Measurements from ENCODE around the gene TUT7. TPM values are rescaled to one million over a fixed set of nuclear protein-coding genes. Genes with fewer than 3 reads are reported as not detected.

Gene TUT7
- total and polyA plus RNA-seq, 12 donors = 12.7 to 51.7 (median 28.7) TPM

DNA sequence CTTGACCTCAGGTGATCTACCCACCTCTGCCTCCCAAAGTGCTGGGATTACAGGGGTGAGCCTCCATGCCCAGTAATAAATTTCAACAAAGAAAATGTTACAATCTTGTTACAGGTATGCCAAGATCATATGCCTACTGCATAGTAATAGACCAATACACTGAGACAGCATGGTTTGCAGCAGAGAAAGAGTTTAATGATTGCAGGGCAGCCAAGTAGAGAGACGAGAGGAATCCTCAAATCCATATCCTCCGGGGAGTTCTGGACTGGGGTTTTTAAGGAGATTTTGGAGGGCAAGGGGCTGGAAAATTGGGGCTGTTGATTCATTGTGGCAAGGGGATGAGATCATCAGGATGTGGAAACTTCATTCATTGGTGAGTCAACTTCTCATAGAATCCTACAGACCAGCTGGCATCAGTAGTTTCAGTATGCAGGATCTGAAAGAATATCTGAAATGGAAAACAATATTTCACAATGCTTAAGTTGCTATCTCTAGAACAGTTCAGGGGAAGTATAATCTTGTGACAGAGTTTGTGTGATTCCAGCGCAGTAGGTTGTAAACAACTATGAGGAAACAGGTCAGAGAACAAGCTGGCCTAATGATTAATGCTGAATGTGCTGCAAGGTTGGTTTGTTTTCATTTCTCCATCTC, 14.8 kb upstream of the TUT7 start:
- 67 to 86% (median 79%) methylated on average over 3 of the region's 3 CpGs for WGBS, 4 donors
- Histone ChIP-seq H3K4me1 (replicated peaks in 1 of 2) (no peaks in the 10 kb centered on the region), H3K9me3 (replicated peaks in 1 of 3) (peaks cover 0 to 6% (median 0%) of the 10 kb centered on the region in 3 donors), H3K27ac (peak overlapping the region in 2 of 5 donors; percentile 38 to 69), H3K27me3 (no peaks in the 10 kb centered on the region), H3K4me3 (no peak overlapping the region), H3K36me3 (replicated peaks in 1 of 2) (no peaks in the 10 kb centered on the region)
- peak in 1 of 7 donors; percentile 17 for DNase-seq
- no peak for TF ChIP-seq POLR2A (IDR thresholded peaks at IDR 0.05)
- TF ChIP-seq, protein P1, sequence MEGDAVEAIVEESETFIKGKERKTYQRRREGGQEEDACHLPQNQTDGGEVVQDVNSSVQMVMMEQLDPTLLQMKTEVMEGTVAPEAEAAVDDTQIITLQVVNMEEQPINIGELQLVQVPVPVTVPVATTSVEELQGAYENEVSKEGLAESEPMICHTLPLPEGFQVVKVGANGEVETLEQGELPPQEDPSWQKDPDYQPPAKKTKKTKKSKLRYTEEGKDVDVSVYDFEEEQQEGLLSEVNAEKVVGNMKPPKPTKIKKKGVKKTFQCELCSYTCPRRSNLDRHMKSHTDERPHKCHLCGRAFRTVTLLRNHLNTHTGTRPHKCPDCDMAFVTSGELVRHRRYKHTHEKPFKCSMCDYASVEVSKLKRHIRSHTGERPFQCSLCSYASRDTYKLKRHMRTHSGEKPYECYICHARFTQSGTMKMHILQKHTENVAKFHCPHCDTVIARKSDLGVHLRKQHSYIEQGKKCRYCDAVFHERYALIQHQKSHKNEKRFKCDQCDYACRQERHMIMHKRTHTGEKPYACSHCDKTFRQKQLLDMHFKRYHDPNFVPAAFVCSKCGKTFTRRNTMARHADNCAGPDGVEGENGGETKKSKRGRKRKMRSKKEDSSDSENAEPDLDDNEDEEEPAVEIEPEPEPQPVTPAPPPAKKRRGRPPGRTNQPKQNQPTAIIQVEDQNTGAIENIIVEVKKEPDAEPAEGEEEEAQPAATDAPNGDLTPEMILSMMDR (IDR thresholded peaks at IDR 0.05) = no peak
- intact Hi-C loops (cut with DNase I) = no loop called here

DNA sequence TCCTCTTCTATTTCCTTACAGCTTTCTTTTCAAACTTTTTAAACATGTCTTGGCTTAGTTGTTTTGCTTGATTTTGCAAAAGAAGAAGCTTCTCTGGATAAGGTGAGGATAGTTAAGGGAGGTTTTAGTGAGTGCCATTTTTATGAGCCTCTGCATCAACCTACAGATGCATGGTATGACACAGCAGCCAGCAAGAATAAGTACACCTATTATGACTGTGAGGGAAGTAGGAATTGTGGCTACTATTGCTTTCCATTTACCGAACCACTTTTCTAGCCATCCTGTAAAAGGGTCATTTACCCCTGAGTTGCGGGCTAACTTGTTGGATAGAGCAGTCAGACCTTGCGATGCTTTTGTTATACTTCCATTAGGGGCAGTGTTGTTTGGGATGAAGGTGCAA, 7.0 kb upstream of the TUT7 start:
- TF ChIP-seq, protein P1 (IDR thresholded peaks at IDR 0.05) = no peak
- no peak for TF ChIP-seq POLR2A (IDR thresholded peaks at IDR 0.05)
- H3K36me3 ChIP-seq (replicated peaks in 1 of 2) = no peaks in the 10 kb centered on the region
- H3K27me3 ChIP-seq = no peaks in the 10 kb centered on the region
- H3K27ac ChIP-seq = no peak overlapping the region
- H3K9me3 ChIP-seq (replicated peaks in 1 of 3) = no peaks in the 10 kb centered on the region
- no peak overlapping the region for H3K4me3 ChIP-seq
- intact Hi-C loops (cut with DNase I) = no loop called here
- WGBS, 4 donors = 82 to 92% (median 89%) methylated on average over 3 of the region's 3 CpGs
- DNase-seq = no peak
- no peaks in the 10 kb centered on the region for H3K4me1 ChIP-seq (replicated peaks in 1 of 2)

DNA sequence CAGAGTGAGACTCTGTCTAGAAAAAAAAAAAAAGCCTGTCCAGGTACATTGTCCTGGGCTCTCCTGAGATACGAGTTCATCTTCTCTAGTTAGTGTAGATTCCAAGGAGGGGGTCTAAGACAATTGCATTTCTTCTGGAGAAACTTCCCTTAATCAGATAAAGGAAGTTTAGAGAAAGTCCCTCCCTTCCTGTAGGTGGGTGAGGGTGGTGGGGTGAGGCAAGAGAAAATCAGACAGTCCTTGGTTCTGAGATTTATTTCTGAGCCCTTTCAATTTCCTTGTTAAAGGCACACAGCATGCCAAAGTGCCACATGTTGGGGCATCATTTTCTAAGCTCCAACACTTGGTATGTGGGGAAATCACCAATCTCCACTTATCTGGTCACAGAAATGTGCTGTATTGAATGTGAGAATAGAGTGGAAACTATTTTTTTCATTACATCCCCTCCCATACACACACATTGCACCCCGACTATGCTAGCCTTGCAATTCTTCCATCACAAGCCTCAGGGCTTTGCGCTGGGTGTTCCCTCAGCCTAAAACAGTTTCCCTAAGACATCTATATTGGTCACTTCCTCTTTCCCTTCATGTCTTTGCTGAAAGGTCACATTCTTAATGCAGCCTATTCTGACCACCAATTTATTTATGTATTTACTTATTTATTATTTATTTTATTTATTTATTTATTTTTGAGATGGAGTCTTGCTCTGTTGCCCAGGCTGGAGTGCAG, 5.1 kb upstream of the TUT7 start:
- DNase-seq = peak in 1 of 7 donors; percentile 30
- TF ChIP-seq, protein P1 (IDR thresholded peaks at IDR 0.05) = no peak
- TF ChIP-seq POLR2A (IDR thresholded peaks at IDR 0.05) = no peak
- H3K4me3 ChIP-seq = no peak overlapping the region
- WGBS, 4 donors = 60 to 73% (median 67%) methylated on average over 3 of the region's 3 CpGs
- no peaks in the 10 kb centered on the region for H3K27me3 ChIP-seq
- peak overlapping the region in 2 of 5 donors; percentile 18 to 42 for H3K27ac ChIP-seq
- H3K4me1 ChIP-seq (replicated peaks in 1 of 2) = peaks cover 0 to 8% of the 10 kb centered on the region in 2 donors
- no peaks in the 10 kb centered on the region for H3K36me3 ChIP-seq (replicated peaks in 1 of 2)
- H3K9me3 ChIP-seq (replicated peaks in 1 of 3) = no peaks in the 10 kb centered on the region
- intact Hi-C loops (cut with DNase I) = no loop called here

DNA sequence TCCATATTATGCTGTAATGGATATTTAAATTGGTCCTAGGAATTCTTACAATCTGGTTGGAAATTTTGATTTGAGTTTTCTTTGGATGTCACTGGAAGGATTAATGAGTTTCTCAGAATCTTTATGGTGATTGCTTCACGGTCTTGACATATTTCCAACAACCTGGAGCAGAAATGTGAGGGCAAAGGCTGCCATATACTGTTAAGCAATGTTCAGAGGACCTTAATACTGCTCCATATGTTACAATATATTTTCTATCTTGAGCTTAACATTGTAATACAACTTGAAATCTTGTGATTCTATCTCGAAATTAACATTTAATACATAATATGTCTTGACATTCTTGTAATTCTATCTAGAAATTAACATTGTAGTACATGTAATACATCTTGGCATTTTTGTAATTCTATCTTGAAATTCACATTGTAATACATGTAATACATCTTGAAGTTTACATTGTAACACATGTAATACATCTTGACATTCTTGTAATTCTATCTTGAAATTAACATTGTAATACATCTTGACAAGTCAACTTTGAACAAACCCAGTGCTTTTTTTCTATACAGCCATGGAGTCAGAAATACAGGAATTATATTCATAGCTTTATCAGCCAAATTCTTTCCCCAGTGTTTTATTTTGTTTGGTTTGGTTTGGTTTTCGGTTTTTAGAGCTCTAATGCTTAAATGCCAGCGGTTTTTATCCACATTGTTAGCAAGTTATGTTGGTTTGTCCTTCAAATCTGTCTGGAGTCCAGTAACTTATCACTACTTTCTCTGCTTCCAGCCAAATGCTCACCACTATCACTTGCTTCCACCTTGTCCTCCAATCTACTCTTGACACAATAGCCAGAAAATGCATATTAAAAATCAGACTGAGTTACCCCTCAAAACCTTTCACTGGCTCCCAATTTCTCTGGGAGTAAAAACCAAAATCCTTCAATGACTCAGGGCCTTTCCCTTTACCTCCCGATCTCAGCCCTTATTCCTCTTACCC, 3.0 kb upstream of the TUT7 start:
- TF ChIP-seq, protein P1 (IDR thresholded peaks at IDR 0.05) = no peak
- TF ChIP-seq POLR2A (IDR thresholded peaks at IDR 0.05) = no peak
- H3K27me3 ChIP-seq = no peaks in the 10 kb centered on the region
- H3K9me3 ChIP-seq (replicated peaks in 1 of 3) = no peaks in the 10 kb centered on the region
- H3K36me3 ChIP-seq (replicated peaks in 1 of 2) = no peaks in the 10 kb centered on the region
- H3K4me3 ChIP-seq = no peak overlapping the region
- WGBS, 4 donors = 75 to 86% (median 83%) methylated on average over 5 of the region's 5 CpGs
- H3K4me1 ChIP-seq (replicated peaks in 1 of 2) = peaks cover 10 to 20% of the 10 kb centered on the region in 2 donors
- intact Hi-C loops (cut with DNase I) = no loop called here
- H3K27ac ChIP-seq = no peak overlapping the region
- no peak for DNase-seq

Measured in adrenal gland (tissue), 12 donors.